NCI-H2227 (cell line): Measurements from ENCODE around the gene EXD1.
"Not testable (repeated sequence)": the region's sequence is repeated elsewhere in the genome, so short reads cannot be mapped to it uniquely, and the experiment has no call there.

Experiments used
- DNase-seq: peaks from one replicate; lab custom pipeline; 2025; ENCODE audit not compliant: unreplicated experiment; lab: John Stamatoyannopoulos, UW

EXD1 gene, protein sequence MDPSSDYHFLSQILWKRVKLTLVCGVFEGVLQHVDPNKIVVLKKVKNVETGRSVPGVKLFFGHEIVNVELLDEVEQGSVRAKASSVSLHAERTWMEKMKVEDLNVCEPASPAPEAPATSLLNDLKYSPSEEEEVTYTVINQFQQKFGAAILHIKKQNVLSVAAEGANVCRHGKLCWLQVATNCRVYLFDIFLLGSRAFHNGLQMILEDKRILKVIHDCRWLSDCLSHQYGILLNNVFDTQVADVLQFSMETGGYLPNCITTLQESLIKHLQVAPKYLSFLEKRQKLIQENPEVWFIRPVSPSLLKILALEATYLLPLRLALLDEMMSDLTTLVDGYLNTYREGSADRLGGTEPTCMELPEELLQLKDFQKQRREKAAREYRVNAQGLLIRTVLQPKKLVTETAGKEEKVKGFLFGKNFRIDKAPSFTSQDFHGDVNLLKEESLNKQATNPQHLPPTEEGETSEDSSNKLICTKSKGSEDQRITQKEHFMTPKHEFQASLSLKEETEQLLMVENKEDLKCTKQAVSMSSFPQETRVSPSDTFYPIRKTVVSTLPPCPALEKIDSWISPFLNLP

DNA sequence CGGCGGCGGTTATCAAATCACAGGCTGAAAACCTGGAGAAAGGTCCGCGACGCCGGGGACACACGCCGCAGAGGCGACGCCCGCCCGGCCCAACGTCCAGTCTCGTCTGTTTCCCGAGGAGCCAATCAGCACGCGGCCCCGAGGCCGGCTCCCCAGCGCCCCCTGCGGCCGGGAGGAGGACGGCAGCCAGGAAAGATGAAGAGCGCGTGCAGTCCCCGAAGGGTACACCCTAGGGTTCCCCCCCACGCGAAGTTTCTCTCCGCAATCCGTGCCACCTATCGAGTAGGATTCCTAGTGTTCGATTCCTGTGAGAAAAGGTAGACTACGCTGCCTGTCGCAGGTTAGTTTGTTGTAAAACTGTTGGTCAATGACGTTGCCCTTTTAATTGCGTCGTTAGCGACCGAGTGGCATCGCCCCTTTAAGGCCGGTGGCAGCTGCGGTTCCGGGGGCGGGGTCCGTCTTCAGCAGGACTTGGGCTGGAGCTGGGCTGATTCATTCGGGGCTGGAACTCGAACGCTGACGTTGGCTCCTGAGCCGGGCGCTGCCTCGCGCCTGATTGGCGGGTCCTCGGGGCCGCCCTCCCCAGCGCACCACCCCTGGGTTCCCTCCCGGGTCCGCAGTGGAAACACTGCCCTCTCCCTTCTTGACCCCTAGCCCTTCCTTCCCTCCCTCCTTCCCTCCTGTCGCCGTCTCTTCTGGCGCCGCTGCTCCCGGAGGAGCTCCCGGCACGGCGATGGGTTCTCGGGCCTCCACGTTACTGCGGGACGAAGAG, at the start of gene EXD1, which contains the start of gene CHP1:
Gene EXD1 (minus strand): TSS at position 108 of the 772 bp plus-strand sequence. CDS start 4,182 bp downstream, outside the sequence.
Gene CHP1 (plus strand): TSS at position 619 of the 772 bp plus-strand sequence. CDS start 115 bp downstream, at position 734.
- DNase-seq = peak; percentile 95

DNA sequence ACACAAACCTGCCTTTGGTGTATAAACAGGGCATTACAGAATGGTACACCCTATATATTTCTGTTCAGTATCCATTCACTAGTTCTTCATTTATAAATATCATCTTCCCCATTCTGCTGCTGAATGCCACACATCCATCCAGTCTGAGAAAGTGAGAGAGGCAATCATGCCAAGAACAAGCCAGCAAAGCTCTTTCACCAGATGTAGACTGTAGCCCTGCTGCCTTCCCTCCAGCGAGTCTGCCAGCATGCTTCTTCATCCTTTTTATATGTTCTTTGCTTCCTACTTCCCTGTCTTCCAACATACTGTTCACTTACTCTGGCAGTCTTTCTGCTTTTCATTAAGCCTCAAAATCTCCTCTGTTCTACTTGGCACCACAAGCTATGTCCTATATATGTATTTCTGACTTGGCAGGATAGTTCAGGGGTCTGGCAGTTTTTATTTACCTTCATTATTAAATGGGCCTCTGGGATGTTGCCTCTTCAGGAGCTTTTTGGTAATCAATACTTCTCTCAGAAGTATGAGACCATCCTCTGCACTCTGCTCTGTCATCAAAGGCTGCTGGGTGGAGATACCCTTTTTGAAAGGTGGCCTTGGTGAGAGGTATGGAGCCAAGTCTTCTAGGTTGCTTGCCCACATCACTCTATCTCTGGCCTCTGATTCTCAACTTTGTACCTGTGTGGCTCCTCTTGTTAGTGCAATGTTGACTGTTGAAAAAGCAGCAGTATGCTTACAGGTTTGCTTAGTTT, 49.2 kb upstream of the EXD1 start:
- no peak for DNase-seq

DNA sequence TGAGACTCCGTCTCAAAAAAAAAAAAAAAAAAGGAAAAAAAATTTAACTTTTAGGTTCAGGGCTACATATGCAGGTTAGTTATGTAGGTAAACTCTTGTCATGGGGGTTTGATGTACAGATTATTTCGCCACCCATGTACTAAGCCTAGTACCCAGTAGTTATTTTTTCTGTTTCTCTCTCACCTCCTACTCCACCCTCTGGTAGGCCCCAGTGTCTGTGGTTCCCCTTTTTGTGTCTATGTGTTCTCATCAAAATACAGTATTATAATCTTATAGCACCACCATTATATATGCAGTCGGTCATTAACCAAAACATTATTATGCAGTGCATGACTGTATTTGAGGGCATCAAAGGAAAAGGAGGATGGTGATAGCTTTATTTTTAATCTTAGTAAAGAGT, 47.8 kb upstream of the EXD1 start:
- no peak for DNase-seq

DNA sequence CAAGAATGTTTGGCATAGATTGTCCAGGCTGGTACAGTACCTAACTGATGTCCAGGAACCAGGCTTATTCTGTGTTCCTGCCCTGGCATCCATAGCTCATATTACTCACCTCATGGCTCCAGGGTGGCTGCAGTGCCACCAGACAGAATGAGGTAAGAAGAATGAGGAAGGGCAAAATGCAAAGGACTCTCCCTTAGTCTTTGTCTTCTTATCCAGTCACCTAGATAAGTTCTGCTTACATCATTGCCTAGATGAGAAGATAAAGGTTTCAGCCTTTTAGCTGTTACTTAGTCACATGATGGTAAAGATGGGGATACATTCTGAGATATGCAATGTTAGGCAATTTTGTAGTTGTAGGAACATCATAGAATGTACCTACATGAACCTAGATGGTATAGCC, 46.3 kb upstream of the EXD1 start:
- no peak for DNase-seq

DNA sequence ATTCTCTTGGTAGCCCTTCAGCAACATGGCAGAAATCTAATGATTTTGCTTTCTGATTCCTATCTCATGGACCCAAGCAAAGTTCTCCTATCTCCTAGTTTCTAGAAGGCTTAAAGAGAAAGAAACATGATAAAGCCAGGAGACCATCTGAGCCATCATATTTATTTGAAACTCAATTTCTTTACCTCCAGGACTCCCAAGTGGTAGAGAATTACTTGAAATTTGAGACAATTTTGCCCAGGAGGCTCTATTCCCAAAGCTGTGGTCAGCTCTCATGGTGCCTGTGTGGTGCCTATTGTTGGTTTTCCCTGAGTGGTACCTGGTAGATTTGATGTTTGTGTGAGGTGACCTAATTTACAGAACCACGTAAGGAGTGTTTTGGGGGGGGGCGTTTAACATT, 39.3 kb upstream of the EXD1 start:
- no peak for DNase-seq

DNA sequence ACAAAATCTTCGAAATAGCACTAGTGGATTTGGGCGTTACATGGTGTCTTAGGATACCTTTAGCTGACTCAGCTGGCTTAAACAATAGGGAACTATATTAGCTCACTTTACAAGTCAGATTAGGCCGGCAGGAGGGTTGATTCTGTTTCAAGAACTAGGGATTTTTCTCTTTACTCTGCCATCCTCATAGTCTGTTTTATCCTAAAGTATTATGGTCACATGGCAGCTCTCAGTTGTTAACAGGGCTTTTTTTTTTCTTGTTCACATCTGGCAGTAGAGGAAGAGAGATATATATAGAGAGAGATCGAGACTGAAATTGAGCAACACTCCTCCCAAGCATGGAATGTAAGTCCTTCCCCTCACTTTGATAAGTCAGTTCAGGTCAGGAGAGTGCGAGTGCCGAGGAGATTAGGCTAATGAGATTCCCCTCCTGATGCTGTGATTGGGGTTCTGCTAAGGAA, 33.4 kb upstream of the EXD1 start:
- DNase-seq = no peak

DNA sequence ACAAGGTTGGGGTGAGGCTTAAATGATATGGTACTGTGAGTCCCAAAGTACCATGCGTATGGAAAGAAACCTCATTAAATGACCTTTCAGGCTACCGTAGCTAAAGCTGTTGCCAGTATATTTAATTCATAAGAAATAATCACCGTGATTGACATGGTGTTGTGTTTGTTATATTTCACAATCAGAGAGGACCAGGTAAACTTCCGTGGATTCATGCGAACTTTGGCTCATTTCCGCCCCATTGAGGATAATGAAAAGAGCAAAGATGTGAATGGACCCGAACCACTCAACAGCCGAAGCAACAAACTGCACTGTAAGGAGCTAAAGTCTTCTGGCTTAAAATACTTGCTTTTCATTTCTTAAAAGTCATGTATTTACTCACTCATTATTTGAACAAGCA, 32.0 kb upstream of the EXD1 start:
- DNase-seq = no peak

DNA sequence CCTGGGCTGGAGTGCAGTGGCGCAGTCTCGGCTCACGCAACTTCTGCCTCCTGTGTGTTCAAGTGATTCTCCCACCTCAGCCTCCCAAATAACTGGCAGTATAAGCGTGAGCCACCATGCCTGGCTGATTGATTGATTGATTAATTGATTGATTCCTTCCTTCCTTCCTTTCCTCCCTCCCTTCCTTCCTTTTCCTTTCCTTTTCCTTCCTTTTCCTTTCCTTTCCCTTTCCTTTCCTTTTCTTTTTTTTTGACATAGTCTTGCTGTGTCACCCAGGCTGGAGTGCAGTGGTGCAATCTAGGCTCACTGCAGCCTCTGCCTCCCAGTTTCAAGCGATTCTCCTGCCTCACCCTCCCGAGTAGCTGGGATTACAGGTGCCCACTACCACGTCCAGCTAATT, 30.4 kb upstream of the EXD1 start:
- DNase-seq = not testable (repeated sequence)

DNA sequence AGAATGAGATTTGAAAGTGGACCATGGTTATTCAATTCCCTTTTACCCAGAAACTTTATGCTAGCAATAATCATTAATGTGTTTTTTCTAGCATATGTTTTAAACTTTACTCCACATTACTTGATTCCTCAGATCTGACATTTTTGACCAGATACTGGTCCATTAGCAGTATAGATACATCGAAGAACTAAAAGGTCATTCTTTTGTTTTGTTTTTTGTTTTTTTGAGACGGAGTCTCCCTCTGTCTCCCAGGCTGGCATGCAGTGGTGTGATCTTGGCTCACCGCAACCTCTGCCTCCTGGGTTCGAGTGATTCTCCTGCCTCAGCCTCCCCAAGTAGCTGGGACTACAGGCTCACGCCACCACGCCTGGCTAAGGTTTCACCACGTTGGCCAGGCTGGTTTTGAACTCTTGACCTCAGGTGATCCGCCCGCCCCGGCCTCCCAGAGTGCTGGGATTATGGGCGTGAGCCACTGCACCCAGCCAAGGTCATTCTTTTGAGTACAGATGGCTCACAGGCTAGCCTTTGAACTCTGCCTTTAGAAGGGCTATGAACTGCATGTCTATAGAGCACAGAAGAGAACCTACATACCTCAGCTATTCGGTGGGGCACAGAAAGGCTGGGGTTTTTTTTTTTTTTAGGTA, 29.1 kb upstream of the EXD1 start:
- no peak for DNase-seq

DNA sequence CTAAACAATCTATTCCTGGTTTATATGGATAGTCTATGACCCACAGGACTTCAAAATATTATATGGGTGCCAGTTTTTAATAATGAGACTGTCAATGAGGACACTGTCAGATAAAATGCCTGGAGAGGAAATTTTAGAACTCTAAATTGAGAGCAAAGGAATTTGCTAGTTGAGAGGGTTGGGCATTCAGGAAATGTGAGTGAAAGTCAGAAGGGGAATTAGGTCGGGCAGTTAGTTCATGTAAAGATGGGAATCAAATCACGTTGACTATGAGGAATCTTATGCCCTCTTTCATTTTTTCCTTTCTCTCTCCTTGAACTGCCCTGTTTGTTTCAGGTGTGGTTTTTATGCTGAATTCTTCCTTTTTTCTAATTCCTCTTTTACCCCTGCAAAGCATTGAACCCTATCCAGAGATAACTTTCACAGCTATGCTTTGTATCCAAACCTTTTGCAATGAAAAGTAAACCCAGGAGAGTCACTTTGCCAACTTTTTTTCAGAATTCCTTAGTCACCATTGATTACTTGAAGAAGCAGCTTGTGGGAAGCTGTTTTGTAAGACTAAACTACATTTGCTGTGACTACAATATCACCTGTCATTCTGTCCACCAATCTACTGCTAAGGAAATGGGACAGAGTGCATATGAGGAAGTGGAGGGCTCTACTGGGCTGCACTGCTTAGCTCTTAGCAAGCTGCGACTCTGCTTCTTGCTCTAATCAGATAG, 28.4 kb upstream of the EXD1 start:
- DNase-seq = no peak

DNA sequence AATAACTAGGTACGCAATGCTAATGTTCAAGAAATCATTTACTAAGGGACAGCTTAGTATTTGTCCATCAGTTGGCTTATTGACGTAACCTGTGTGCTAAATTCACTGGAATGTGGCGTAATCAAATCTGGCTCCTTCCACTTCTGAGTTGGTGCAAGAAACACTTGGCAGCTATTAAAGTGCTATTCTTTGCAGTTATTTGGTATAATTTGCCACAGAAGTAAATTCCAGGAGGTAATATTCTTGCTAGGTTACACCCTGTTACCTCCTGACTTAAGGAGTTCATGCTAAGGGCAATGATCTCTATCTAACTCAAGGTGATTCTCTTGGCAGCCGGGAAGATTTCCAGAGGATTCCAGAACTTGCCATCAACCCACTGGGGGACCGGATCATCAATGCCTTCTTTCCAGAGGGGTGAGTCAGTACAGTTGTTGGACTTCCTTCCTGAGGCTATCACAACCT, 26.1 kb upstream of the EXD1 start:
- DNase-seq = no peak

DNA sequence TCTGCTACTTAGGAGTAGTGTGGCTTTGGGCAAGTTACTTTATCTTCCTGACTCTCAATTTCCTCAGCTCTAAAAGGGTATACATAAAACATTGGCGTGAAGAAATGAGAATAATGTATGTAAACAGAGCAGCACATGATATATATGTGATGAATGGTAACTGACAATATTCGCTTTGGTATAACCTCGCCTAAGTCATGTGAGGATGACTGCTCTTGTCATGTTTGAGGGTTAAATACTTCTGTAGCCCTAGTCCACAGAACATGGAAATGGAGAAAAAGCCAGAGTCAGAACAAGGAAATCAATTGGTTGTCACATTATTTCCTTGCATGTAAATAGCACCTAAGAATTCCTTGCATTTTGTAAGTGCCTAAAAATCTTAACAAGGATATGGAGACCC, 25.5 kb upstream of the EXD1 start:
- DNase-seq = no peak

DNA sequence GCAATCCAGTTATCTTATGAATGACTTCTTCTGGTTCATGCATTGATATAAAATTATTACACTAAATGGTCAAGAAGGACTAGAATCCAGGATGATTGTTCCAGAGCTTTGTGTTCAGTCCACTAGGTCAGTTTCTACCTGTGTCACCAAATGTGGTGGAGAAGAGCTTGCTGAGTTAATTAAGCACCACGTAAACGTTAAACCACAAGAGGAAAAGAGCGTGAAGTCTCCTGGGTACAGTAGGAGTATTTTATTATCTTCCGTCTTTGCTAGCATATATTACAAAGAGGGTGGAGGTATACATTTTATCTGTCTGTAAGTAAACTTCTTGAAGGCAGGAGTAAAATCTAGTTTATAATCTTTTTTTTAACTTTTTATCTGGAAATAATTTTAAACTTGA, 24.0 kb upstream of the EXD1 start:
- DNase-seq = no peak

DNA sequence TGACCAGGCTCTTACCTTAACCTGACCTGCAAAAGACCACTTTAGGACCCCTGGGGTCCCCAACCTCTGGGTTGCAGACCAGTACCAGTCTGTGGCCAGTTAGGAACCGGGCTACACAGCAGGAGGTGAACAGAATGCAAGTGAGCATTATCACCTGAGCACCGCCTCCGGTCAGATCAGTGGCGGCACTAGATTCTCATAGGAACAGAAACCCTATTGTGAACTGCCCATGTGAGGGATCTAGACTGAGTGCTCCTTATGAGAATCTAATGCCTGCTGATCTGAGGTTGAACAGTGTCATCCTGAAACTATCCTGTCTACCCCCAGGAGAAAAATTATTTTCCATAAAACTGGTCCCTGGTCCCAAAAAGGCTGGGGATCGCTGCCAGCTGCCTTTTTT, 20.9 kb upstream of the EXD1 start:
- no peak for DNase-seq

DNA sequence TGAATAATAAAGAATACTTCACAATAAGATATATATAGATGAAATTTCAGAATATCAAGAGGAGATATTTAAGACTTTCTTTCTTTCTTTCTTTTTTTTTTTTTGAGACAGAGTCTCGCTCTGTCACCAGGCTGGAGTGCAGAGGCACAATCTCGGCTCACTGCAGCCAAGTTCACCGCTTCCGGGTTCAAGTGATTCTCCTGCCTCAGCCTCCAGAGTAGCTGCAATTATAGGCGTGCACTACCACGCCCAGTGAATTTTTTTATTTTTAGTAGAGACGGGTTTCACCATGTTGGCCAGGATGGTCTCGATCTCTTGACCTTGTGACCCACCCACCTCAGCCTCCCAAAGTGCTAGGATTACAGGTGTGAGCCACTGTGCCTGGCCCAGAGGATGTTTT, 20.2 kb upstream of the EXD1 start:
- not testable (repeated sequence) for DNase-seq

DNA sequence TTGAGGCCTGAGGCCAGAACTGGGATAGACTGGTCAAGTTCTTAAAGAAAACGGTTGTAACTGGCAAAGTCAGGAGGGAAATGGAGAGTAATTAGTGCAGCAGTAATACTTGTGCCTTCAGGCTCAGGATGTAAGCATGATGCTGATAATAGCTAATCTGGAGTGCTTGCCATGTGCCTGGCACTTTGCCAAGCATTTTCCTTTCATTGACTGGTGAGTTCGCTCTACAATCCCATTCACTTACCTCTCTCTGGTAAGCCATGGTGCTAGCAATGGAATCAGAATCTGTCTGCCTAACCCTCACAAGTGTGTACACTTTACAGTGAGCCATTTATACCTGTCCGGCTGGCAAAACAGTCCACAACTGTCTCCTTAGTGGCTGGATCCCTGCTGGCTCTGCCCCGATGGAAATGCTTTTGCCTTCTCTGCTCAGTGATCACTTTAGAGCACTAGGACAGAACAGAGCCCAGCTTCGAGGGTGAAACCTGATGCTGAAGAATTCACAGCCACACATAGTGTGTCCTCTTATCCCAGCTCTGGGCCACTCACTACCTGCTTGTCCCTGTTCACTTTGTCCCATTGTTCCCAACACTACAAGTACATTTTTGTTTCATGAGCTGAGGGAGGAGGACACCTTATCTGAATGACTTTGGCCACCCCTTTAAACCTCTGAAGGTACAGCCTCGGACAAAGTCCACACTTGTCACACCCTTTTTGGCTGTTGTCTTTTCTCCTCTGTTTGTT, 10.8 kb upstream of the EXD1 start:
- peak; percentile 80 for DNase-seq

DNA sequence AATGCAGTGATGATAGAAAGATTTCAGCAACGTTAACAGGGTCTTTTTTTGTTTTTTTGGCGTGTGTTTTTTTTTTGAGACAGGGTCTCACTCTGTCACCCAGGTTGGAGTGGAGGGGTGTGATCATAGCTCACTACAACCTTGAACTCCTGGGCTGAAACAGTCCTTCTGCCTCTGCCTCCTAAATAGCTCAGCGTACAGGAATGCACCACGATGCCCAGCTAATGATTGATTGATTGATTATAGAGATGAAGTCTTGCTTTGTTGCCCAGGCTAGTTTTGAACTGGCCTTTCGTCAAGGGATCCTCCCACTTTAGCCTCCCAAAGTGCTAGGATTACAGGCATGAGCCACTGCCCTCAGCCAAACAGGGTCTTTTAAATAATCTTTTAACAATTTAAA, 7.5 kb upstream of the EXD1 start:
- no peak for DNase-seq

DNA sequence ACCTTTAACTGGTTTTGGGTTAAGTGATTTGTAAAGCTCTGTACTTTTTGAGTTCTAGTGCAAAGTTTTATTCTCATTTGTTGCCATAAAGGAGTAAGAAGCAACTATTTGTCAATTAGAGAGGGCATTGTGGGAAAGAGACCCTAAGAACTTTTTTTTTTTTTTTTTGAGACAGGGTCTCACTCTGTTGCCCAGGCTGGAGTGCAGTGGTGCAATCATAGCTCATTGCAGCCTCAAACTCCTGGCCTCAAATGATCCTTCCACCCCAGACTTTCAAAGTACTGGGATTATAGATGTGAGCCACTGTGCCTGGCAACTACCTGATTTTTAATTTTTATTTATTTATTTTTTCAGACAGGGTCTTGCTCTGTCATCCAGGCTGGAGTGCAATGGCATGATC, 5.4 kb upstream of the EXD1 start:
- no peak for DNase-seq

DNA sequence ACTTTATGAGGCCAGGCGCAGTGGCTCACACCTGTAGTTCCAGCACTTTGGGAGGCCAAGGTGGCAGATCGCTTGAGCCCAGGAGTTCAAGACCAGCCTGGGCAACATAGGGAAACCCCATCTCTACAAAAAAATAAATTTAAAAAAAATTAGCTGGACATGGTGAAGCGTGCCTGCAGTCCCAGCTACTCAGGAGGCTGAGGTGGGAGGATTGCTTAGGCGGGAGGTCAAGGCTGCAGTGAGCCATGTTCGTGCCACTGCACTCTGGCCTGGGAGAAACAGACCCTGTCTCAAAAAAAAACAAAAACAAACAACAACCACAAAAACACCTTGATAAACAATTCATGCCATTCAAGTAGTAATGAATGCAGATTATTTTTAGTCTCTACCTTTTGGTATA, 4.7 kb upstream of the EXD1 start:
- not testable (repeated sequence) for DNase-seq
